Transverse colon (tissue), 3 donors: ENCODE results near the gene PLIN3.

Experiments
- CTCF ChIP-seq, 5 experiments: fragments of 200-600 bp in 3 of 5; fragments of 450-650 bp in 2 of 5; sonication (generic) in 3 of 5; IDR thresholded peaks; 1 replicate in 2 of 5; 2 replicates in 3 of 5; pipeline ENCODE4 v1.5.1; 2016 to 2017; ENCODE audit warnings: antibody characterized with exemption in 5 of 5, inconsistent platforms in 3 of 5, mild to moderate bottlenecking in 2 of 5, moderate library complexity in 1 of 5
- POLR2A ChIP-seq: fragments of 450-650 bp; IDR thresholded peaks from one replicate; pipeline ENCODE4 v1.6.1; 2016; ENCODE audit warnings: antibody characterized with exemption, mild to moderate bottlenecking, moderate library complexity

- TF ChIP-seq CTCF (IDR thresholded peaks at IDR 0.05) (no peak), POLR2A (no peak)
Observed at GRCh38 chr19:4906963-4907362, 39.5 kb upstream of the PLIN3 start.
